Endothelial cell of umbilical vein (primary cell): ENCODE measurements around the gene PAX3. TPM values are rescaled to one million over a fixed set of nuclear protein-coding genes. Genes with fewer than 3 reads are reported as not detected.

Experiments used
- BruUV-seq: library from RNA; stranded (reverse); fragments of 400-500 nt; replicated peaks from 2 replicates; lab custom pipeline; 2021; lab: Mats Ljungman, UMichigan
- CTCF ChIA-PET: fragments of 300-600, 350-600 bp; sonication (Branson Sonifier 250); formaldehyde crosslinking; loops from one replicate; lab custom pipeline; 2021; ENCODE audit warnings: antibody characterized with exemption, inconsistent platforms; lab: Charles Lee
- POLR2A ChIA-PET: fragments of 300-600, 350-600 bp; sonication (Branson Sonifier 250); formaldehyde crosslinking; loops from one replicate; lab custom pipeline; 2021; ENCODE audit warnings: antibody characterized with exemption, inconsistent platforms; lab: Charles Lee
- DNase-seq: peaks from one replicate; pipeline ENCODE4 v3.0.0-alpha.2; 2011; ENCODE audit warnings: low read depth, low spot score
- FAIRE-seq: peaks from 2 replicates; lab custom pipeline; 2011; peaks lifted over from hg19 to GRCh38; lab: Jason Lieb, UNC
- H2AFZ ChIP-seq: 2 replicates; pipeline ENCODE4 v1.6.0; 2012; ENCODE audit warnings: low read depth, low read length, control low read depth, inconsistent platforms
- H3K27ac ChIP-seq: 2 replicates; pipeline ENCODE4 v1.5.1; 2011; ENCODE audit warnings: low read depth, mild to moderate bottlenecking, control low read depth, low read length, moderate library complexity; ENCODE audit not compliant: insufficient read depth
- H3K27me3 ChIP-seq, 2 experiments: 2 replicates each; pipeline versions ENCODE4 v1.6.0 to v1.6.1; 2011; ENCODE audit warnings: low read length in 2 of 2, mixed read lengths in 1 of 2; ENCODE audit not compliant: control insufficient read depth in 2 of 2, insufficient read depth in 2 of 2
- H3K36me3 ChIP-seq, 2 experiments: 2 replicates in 1 of 2; 3 replicates in 1 of 2; pipeline ENCODE4 v1.5.1; 2011; ENCODE audit warnings: low read length in 2 of 2, mild to moderate bottlenecking in 1 of 2, moderate library complexity in 1 of 2; ENCODE audit not compliant: control insufficient read depth in 2 of 2, insufficient read depth in 2 of 2; ENCODE audit errors: extremely low read depth in 1 of 2
- H3K4me1 ChIP-seq: 3 replicates; pipeline ENCODE4 v1.5.1; 2011; ENCODE audit warnings: mild to moderate bottlenecking, low read length; ENCODE audit not compliant: control insufficient read depth, insufficient read depth; ENCODE audit errors: extremely low read depth
- H3K4me2 ChIP-seq: 2 replicates; pipeline ENCODE4 v1.6.1; 2011; ENCODE audit warnings: low read length, control low read depth, mixed read lengths; ENCODE audit not compliant: insufficient read depth
- H3K4me3 ChIP-seq, 3 experiments: fragments of 200-600 bp in 1 of 3; sonication (generic), shearing (Covaris generic) in 1 of 3; replicated peaks in 1 of 3; 2 replicates each; pipeline ENCODE4 v1.5.1; 2011 to 2016; ENCODE audit warnings: control low read depth in 3 of 3, low read length in 3 of 3, mild to moderate bottlenecking in 2 of 3, inconsistent platforms in 1 of 3, low read depth in 1 of 3, moderate library complexity in 1 of 3; ENCODE audit not compliant: insufficient read depth in 1 of 3
- H3K79me2 ChIP-seq: 2 replicates; pipeline ENCODE4 v1.6.0; 2012; ENCODE audit warnings: low read length, inconsistent platforms; ENCODE audit not compliant: control insufficient read depth, insufficient read depth
- H3K9ac ChIP-seq: replicated peaks from 2 replicates; pipeline ENCODE3; 2011; ENCODE audit warnings: low read length, control low read depth; ENCODE audit not compliant: insufficient read depth; ENCODE audit errors: extremely low read depth
- H3K9me1 ChIP-seq: replicated peaks from 3 replicates; pipeline ENCODE4 v1.6.0; 2011; ENCODE audit warnings: mild to moderate bottlenecking, low read length; ENCODE audit not compliant: control insufficient read depth, insufficient read depth; ENCODE audit errors: extremely low read depth
- H3K9me3 ChIP-seq: replicated peaks from 2 replicates; pipeline ENCODE4 v1.5.1; 2012; ENCODE audit warnings: low read length, inconsistent platforms; ENCODE audit not compliant: control insufficient read depth, insufficient read depth
- H4K20me1 ChIP-seq: replicated peaks from 2 replicates; pipeline ENCODE3; 2011; ENCODE audit warnings: mild to moderate bottlenecking, low read length; ENCODE audit not compliant: control insufficient read depth, insufficient read depth; ENCODE audit errors: extremely low read depth
- EZH2 ChIP-seq: IDR thresholded peaks from 2 replicates; pipeline ENCODE4 v1.6.1; 2012; ENCODE audit warnings: borderline replicate concordance, low read depth, mild to moderate bottlenecking, moderate library complexity, low read length, inconsistent platforms; ENCODE audit not compliant: severe bottlenecking
- FOS ChIP-seq: IDR thresholded peaks from 2 replicates; pipeline ENCODE4 v1.6.1; 2011; ENCODE audit warnings: mild to moderate bottlenecking, low read length, moderate library complexity, borderline replicate concordance; ENCODE audit not compliant: insufficient read depth
- GATA2 ChIP-seq: IDR thresholded peaks from 2 replicates; pipeline ENCODE4 v1.7.0; 2011; ENCODE audit warnings: low read depth, mild to moderate bottlenecking, moderate library complexity, mixed read lengths, low read length; ENCODE audit not compliant: insufficient read length, insufficient read depth
- JUN ChIP-seq: IDR thresholded peaks from 2 replicates; pipeline ENCODE4 v1.6.1; 2011; ENCODE audit warnings: borderline replicate concordance, low read depth; ENCODE audit not compliant: insufficient read length, insufficient read depth
- MAX ChIP-seq: IDR thresholded peaks from 2 replicates; pipeline ENCODE4 v1.6.1; 2011; ENCODE audit not compliant: insufficient read depth, insufficient read length
- MYC ChIP-seq: IDR thresholded peaks from one replicate; pipeline ENCODE4 v1.6.1; 2011; ENCODE audit warnings: mild to moderate bottlenecking, low read depth, low read length
- POLR2A ChIP-seq: IDR thresholded peaks from 2 replicates; pipeline ENCODE4 v1.6.1; 2012; ENCODE audit warnings: low read depth, mild to moderate bottlenecking, control low read depth, low read length
- POLR2AphosphoS5 ChIP-seq: IDR thresholded peaks from 2 replicates; pipeline ENCODE4 v1.6.1; 2012; ENCODE audit warnings: low read depth, mild to moderate bottlenecking, control low read depth, low read length, moderate library complexity; ENCODE audit not compliant: insufficient read depth
- dilution Hi-C: fragments of 300-500 bp; cut with MboI; formaldehyde crosslinking; loops from one replicate; pipeline ENCODE4 v1.15.0; 2019; ENCODE audit warnings: low sequenced_read_pairs; ENCODE audit not compliant: extremely low pct_ligation_motif_present
- intact Hi-C: fragments of 100-400 bp; cut with micrococcal nuclease; formaldehyde crosslinking; loops from one replicate; pipeline ENCODE4 v1.10.0; 2022
- polyA plus RNA-seq, 4 experiments: library from polyadenylated mRNA; depleted of rRNA in 3 of 4; stranded (reverse) in 3 of 4; unstranded in 1 of 4; fragments of >200 nt; gene quantifications; 2 replicates each; pipeline versions ENCODE4 v1.2.1 to v1.2.3, GENCODE V29; 2011 to 2012; ENCODE audit warnings: missing spikeins in 1 of 4
- total RNA-seq: library from RNA; stranded (reverse); gene quantifications from 2 replicates; pipeline ENCODE4 v1.2.3, GENCODE V29; 2021
- TF ChIP-seq, protein P1 (sequence below), 2 donors: IDR thresholded peaks; 1 replicate in 1 of 2; 2 replicates in 1 of 2; pipeline ENCODE4 v1.5.1; 2011; ENCODE audit warnings: low read length in 2 of 2, mild to moderate bottlenecking in 2 of 2, moderate library complexity in 2 of 2, control low read depth in 1 of 2, inconsistent platforms in 1 of 2, low read depth in 1 of 2; ENCODE audit not compliant: insufficient read depth in 1 of 2; ENCODE audit errors: extremely low read depth in 1 of 2

PAX3 gene
- total and polyA plus RNA-seq, 2 donors (not counting 3 experiments of a cell fraction or from before 2014, with no cell fraction given): not detected

- Histone ChIP-seq H3K4me2 (no peak overlapping the region), H3K4me1 (no peaks in the 10 kb centered on the region), H3K9me1 (no peaks in the 10 kb centered on the region), H3K9ac (no peak overlapping the region), H2AFZ (no peak overlapping the region), H3K79me2 (no peaks in the 10 kb centered on the region), H3K9me3 (no peaks in the 10 kb centered on the region), H3K4me3 (no peak overlapping the region), H3K27me3 (no peaks in the 10 kb centered on the region), H4K20me1 (no peaks in the 10 kb centered on the region), H3K27ac (no peak overlapping the region), H3K36me3 (no peaks in the 10 kb centered on the region)
- no TSS peak for BruUV-seq
- intact Hi-C loops: no loop called here
- ChIA-PET POLR2A (no interaction called here), CTCF (no interaction called here)
- FAIRE-seq: no peak
- no peak for TF ChIP-seq FOS
- TF ChIP-seq POLR2AphosphoS5: no peak
- TF ChIP-seq GATA2: no peak
- no peak for TF ChIP-seq MAX
- TF ChIP-seq, protein P1, sequence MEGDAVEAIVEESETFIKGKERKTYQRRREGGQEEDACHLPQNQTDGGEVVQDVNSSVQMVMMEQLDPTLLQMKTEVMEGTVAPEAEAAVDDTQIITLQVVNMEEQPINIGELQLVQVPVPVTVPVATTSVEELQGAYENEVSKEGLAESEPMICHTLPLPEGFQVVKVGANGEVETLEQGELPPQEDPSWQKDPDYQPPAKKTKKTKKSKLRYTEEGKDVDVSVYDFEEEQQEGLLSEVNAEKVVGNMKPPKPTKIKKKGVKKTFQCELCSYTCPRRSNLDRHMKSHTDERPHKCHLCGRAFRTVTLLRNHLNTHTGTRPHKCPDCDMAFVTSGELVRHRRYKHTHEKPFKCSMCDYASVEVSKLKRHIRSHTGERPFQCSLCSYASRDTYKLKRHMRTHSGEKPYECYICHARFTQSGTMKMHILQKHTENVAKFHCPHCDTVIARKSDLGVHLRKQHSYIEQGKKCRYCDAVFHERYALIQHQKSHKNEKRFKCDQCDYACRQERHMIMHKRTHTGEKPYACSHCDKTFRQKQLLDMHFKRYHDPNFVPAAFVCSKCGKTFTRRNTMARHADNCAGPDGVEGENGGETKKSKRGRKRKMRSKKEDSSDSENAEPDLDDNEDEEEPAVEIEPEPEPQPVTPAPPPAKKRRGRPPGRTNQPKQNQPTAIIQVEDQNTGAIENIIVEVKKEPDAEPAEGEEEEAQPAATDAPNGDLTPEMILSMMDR (IDR thresholded peaks at IDR 0.05; ENCODE audit: extremely low read depth in 1 of 2, insufficient read depth in 1 of 2, low read depth in 1 of 2, low read length in 2 of 2): no peak
- TF ChIP-seq EZH2: no peak
- TF ChIP-seq POLR2A: no peak
- TF ChIP-seq JUN: no peak
- no peak for TF ChIP-seq MYC
- no peak for DNase-seq
- dilution Hi-C loops: no loop called here
Observed at GRCh38 chr2:222205136-222205535, 93.7 kb downstream of the PAX3 start.
